B cell (primary cell): Measurements from ENCODE around the gene MPIG6B. TPM values are rescaled to one million over a fixed set of nuclear protein-coding genes. Genes with fewer than 3 reads are reported as not detected.

Experiments used
- ATAC-seq: fragments of 200-7000 bp; cut with Tn5 transposase; one replicate; pipeline ENCODE4 v1.10.0; 2021; ENCODE audit warnings: low read depth, mild to moderate bottlenecking, moderate number of reproducible peaks, moderate library complexity
- CTCF ChIA-PET: fragments of 350-600 bp; sonication (Branson Sonifier 250); formaldehyde crosslinking; loops from one replicate; lab custom pipeline; 2021; ENCODE audit warnings: antibody characterized with exemption, inconsistent platforms; lab: Charles Lee
- POLR2A ChIA-PET: fragments of 350-600 bp; sonication (Branson Sonifier 250); formaldehyde crosslinking; loops from one replicate; lab custom pipeline; 2021; ENCODE audit warnings: antibody characterized with exemption; lab: Charles Lee
- DNase-seq: peaks from one replicate; pipeline ENCODE4 v3.0.0; 2013
- H2AFZ ChIP-seq: 2 replicates; pipeline ENCODE4 v1.6.1; 2012; ENCODE audit warnings: mild to moderate bottlenecking, low read depth, low read length; ENCODE audit not compliant: insufficient read depth, poor library complexity, severe bottlenecking
- H3K27ac ChIP-seq, 2 donors: 1 replicate in 1 of 2; 2 replicates in 1 of 2; pipeline ENCODE4 v1.5.1; 2012 to 2013; ENCODE audit warnings: low read length in 2 of 2, mild to moderate bottlenecking in 2 of 2, moderate library complexity in 1 of 2
- H3K27me3 ChIP-seq, 4 experiments: fragments of 200-600 bp in 1 of 4; sonication (generic) in 1 of 4; replicated peaks in 1 of 4; 1 replicate in 2 of 4; 2 replicates in 2 of 4; pipeline versions ENCODE4 v1.6.1 to v1.7.0; 2013 to 2016; ENCODE audit warnings: low read length in 3 of 4, mild to moderate bottlenecking in 2 of 4, mixed read lengths in 1 of 4, moderate library complexity in 1 of 4; ENCODE audit not compliant: insufficient read depth in 4 of 4, control insufficient read depth in 3 of 4; ENCODE audit errors: control extremely low read depth in 1 of 4
- H3K36me3 ChIP-seq, 2 experiments: replicated peaks in 1 of 2; 1 replicate in 1 of 2; 2 replicates in 1 of 2; pipeline versions ENCODE4 v1.6.1 to v1.7.1; 2013; ENCODE audit warnings: low read length in 1 of 2; ENCODE audit not compliant: insufficient read depth in 2 of 2, control insufficient read depth in 1 of 2; ENCODE audit errors: control extremely low read depth in 1 of 2, extremely low read depth in 1 of 2
- H3K4me1 ChIP-seq, 2 donors: fragments of 200-600 bp in 1 of 2; sonication (generic) in 1 of 2; 1 replicate in 1 of 2; 2 replicates in 1 of 2; pipeline versions ENCODE4 v1.5.1 to v1.6.1; 2013 to 2017; ENCODE audit warnings: low read length in 2 of 2; ENCODE audit not compliant: control insufficient read depth in 2 of 2, insufficient read depth in 2 of 2
- H3K4me2 ChIP-seq: replicated peaks from 2 replicates; pipeline ENCODE3; 2012; ENCODE audit warnings: mild to moderate bottlenecking, low read depth, low read length; ENCODE audit not compliant: poor library complexity, severe bottlenecking
- H3K4me3 ChIP-seq, 5 experiments: fragments of 200-600 bp in 1 of 5; sonication (generic) in 1 of 5; 1 replicate in 3 of 5; 2 replicates in 2 of 5; pipeline versions ENCODE4 v1.5.1 to v1.7.0; 2011 to 2016; ENCODE audit warnings: low read length in 4 of 5, mild to moderate bottlenecking in 4 of 5, low read depth in 2 of 5, control low read depth in 1 of 5, moderate library complexity in 1 of 5; ENCODE audit not compliant: insufficient read depth in 1 of 5; ENCODE audit errors: control extremely low read depth in 1 of 5, extremely low read depth in 1 of 5
- H3K79me2 ChIP-seq: fragments of 200-600 bp; sonication (generic); one replicate; pipeline ENCODE4 v1.6.0; 2016; ENCODE audit warnings: low read length; ENCODE audit not compliant: control insufficient read depth, insufficient read depth
- H3K9ac ChIP-seq: fragments of 200-600 bp; sonication (generic); 2 replicates; pipeline ENCODE4 v1.6.1; 2017; ENCODE audit warnings: mild to moderate bottlenecking, low read length, moderate library complexity
- H3K9me3 ChIP-seq, 3 donors: one replicate each; pipeline versions ENCODE4 v1.6.1 to v1.7.1; 2013; ENCODE audit warnings: low read length in 2 of 3; ENCODE audit not compliant: control insufficient read depth in 2 of 3, insufficient read depth in 1 of 3; ENCODE audit errors: control extremely low read depth in 1 of 3
- H4K20me1 ChIP-seq: 2 replicates; pipeline ENCODE4 v1.6.0; 2012; ENCODE audit warnings: mild to moderate bottlenecking, low read length; ENCODE audit not compliant: insufficient read depth, control insufficient read depth, poor library complexity, severe bottlenecking
- H3K27ac Mint-ChIP-seq: one replicate; pipeline ENCODE4 v1.8.0; 2021; ENCODE audit warnings: mixed read lengths
- H3K27me3 Mint-ChIP-seq: one replicate; pipeline ENCODE4 v1.8.0; 2021; ENCODE audit warnings: mixed read lengths
- H3K4me1 Mint-ChIP-seq: one replicate; pipeline ENCODE4 v1.8.0; 2021; ENCODE audit warnings: mixed read lengths
- H3K4me3 Mint-ChIP-seq: one replicate; pipeline ENCODE4 v1.8.0; 2021; ENCODE audit warnings: mixed read lengths
- H3K9me3 Mint-ChIP-seq: one replicate; pipeline ENCODE4 v1.8.0; 2022; ENCODE audit warnings: mixed read lengths; ENCODE audit not compliant: insufficient read depth
- CTCF ChIP-seq: fragments of 200-600 bp; IDR thresholded peaks from one replicate; pipeline ENCODE4 v1.8.0; 2022; ENCODE audit warnings: antibody characterized with exemption, mild to moderate bottlenecking
- EZH2 ChIP-seq: IDR thresholded peaks from 2 replicates; pipeline ENCODE4 v1.6.1; 2012; ENCODE audit warnings: borderline replicate concordance, low read depth, mild to moderate bottlenecking, moderate library complexity, low read length; ENCODE audit not compliant: insufficient read depth, poor library complexity, severe bottlenecking
- WGBS: methylation state at CpG from one replicate; pipeline ENCODE4 v1.1.5; 2013; ENCODE audit warnings: missing lambda C conversion rate; ENCODE audit not compliant: insufficient coverage; 5-methylcytosine and 5-hydroxymethylcytosine counted together
- intact Hi-C: fragments of 100-400 bp; cut with micrococcal nuclease; formaldehyde crosslinking; loops from one replicate; pipeline ENCODE4 v1.10.0; 2022
- polyA plus RNA-seq: library from polyadenylated mRNA; depleted of rRNA; stranded (reverse); fragments of >200 nt; gene quantifications from 2 replicates; pipeline ENCODE4 v1.2.3, GENCODE V29; 2012
- total RNA-seq, 2 donors: library from RNA; stranded (reverse); fragments of 120-200 nt in 1 of 2; gene quantifications; 1 replicate in 1 of 2; 2 replicates in 1 of 2; pipeline versions ENCODE4 v1.2.3 to v1.2.4, GENCODE V29; 2013 to 2022

MPIG6B gene
- total and polyA plus RNA-seq, 2 donors (not counting 1 experiment from before 2014, with no cell fraction given), result 0.54 to 1.6 TPM

GRCh38 chr6:31769684-31770371, 46.7 kb downstream of the MPIG6B start:
- ChIA-PET CTCF (interaction anchor here (0.6 to 4.5 kb wide), 28 partner anchors 9 to 242 kb away, joined by 3 to 51 read pairs (median 5); partner anchors contain the start of genes ABHD16A, BAG6, CLIC1 and DDAH2), POLR2A (interaction anchor here (0.7 to 2.4 kb wide), 7 partner anchors 29 to 117 kb away, joined by 3 to 8 read pairs (median 4); partner anchors contain the start of genes BAG6, DDAH2 and MSH5)
- Histone ChIP-seq H3K27me3 (no peaks in the 10 kb centered on the region), H3K4me1 (peaks cover 0 to 9% of the 10 kb centered on the region in 2 donors), H3K9me3 (no peaks in the 10 kb centered on the region), H3K4me3 (no peak overlapping the region), H3K27ac (no peak overlapping the region), H3K79me2 (no peaks in the 10 kb centered on the region), H2AFZ (no peak overlapping the region), H3K36me3 (no peaks in the 10 kb centered on the region), H3K4me2 (no peak overlapping the region), H4K20me1 (no peaks in the 10 kb centered on the region), H3K9ac (no peak overlapping the region)
- H3K9me3 Mint-ChIP-seq, result no peaks in the 10 kb centered on the region
- TF ChIP-seq CTCF, result peak; percentile 74
- TF ChIP-seq EZH2, result no peak
- H3K4me3 Mint-ChIP-seq, result no peak overlapping the region
- DNase-seq (peak; percentile 87), ATAC-seq (peak; percentile 98)
- H3K27me3 Mint-ChIP-seq, result no peaks in the 10 kb centered on the region
- WGBS, result 71% methylated on average over 7 of the region's 12 CpGs
- H3K4me1 Mint-ChIP-seq, result peaks cover 13% of the 10 kb centered on the region
- peak overlapping the region; percentile 32 for H3K27ac Mint-ChIP-seq
- intact Hi-C loops, result loop anchor here (1.0 to 5.0 kb wide), 3 partner anchors 41 to 90 kb away; partner anchors contain the start of gene DDAH2

GRCh38 chr6:31770860-31771259, 47.7 kb downstream of the MPIG6B start:
- WGBS, result no CpG with 5 or more reads among the region's 2 CpGs
- CTCF ChIA-PET, result interaction anchor here (0.7 to 4.5 kb wide), 16 partner anchors 8 to 279 kb away, joined by 3 to 51 read pairs (median 8); partner anchors contain the start of genes ABHD16A, BAG6, CLIC1 and DDAH2
- H3K27me3 ChIP-seq, result no peaks in the 10 kb centered on the region
- ATAC-seq (no peak), DNase-seq (no peak)
- H3K9ac ChIP-seq, result no peak overlapping the region
- no peak overlapping the region for H3K4me2 ChIP-seq
- Mint-ChIP-seq H3K27me3 (no peaks in the 10 kb centered on the region), H3K9me3 (no peaks in the 10 kb centered on the region), H3K4me3 (no peak overlapping the region), H3K4me1 (peaks cover 15% of the 10 kb centered on the region), H3K27ac (no peak overlapping the region)
- H3K4me3 ChIP-seq, result no peak overlapping the region
- intact Hi-C loops, result loop anchor here (5.0 kb wide), 1 partner anchor 61 kb away; no protein-coding TSS in a partner anchor
- no peaks in the 10 kb centered on the region for H4K20me1 ChIP-seq
- TF ChIP-seq CTCF (no peak), EZH2 (no peak)
- H2AFZ ChIP-seq, result no peak overlapping the region
- H3K9me3 ChIP-seq, result no peaks in the 10 kb centered on the region
- H3K4me1 ChIP-seq, result peaks cover 0 to 10% of the 10 kb centered on the region in 2 donors
- POLR2A ChIA-PET, result interaction anchor here (0.7 to 2.4 kb wide), 3 partner anchors 32 to 60 kb away, joined by 4 to 8 read pairs (median 6); no protein-coding TSS in a partner anchor
- H3K36me3 ChIP-seq, result no peaks in the 10 kb centered on the region
- H3K27ac ChIP-seq, result no peak overlapping the region
- no peaks in the 10 kb centered on the region for H3K79me2 ChIP-seq
